ENCODE measurements around the gene GSTA5.
"Not testable (repeated sequence)": the region's sequence is repeated elsewhere in the genome, so short reads cannot be mapped to it uniquely, and the experiment has no call there.

The GSTA5 gene

DNA sequence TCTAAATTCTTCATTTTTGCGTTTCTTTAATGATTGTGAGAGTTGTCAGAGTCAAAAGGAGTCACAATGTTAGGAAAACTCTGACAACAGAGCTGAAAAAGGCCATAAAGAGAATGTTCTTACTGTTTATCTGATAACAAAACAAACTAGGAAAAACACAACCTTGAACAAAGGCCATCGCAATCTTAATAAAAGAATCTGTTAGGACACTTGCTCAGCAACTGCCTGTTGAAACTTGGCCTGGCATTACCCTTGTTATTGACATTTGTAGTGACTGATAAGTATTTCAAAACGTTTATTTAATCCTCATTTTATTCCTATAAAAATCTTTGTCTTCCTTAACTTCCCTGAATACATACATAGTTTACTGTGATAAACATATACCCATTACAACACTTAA is 52.7 kb downstream of the GSTA5 start:
- DNase-seq: no peak

DNA sequence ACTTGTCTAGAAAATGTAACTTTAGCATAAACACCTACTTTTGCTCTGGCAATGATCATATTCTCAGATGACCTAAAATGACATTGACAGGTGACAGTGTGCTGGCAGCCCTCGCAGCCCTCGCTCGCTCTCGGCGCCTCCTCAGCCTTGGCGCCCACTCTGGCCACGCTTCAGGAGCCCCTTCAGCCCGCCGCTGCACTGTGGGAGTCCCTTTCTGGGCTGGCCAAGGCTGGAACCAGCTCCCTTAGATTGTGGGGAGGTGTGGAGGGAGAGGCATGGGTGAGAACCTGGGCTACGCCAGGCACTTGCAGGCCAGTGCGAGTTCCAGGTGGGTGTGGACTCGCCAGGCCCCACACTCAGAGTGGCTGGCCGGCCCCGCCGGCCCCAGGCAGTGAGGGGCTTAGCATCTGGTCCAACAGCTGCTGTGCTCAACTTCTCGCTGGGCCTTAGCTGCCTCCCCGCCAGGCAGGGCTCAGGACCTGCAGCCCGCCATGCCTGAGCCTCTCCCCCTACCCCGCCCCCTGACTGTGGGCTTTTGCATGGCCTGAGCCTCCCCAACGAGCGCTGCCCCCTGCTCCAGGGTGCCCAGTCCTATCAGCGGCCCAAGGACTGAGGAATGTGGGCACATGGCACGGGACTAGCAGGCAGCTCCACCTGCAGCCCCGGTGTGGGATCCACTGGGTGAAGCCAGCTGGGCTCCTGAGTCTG is 54.2 kb downstream of the GSTA5 start:
- no peak for DNase-seq

DNA sequence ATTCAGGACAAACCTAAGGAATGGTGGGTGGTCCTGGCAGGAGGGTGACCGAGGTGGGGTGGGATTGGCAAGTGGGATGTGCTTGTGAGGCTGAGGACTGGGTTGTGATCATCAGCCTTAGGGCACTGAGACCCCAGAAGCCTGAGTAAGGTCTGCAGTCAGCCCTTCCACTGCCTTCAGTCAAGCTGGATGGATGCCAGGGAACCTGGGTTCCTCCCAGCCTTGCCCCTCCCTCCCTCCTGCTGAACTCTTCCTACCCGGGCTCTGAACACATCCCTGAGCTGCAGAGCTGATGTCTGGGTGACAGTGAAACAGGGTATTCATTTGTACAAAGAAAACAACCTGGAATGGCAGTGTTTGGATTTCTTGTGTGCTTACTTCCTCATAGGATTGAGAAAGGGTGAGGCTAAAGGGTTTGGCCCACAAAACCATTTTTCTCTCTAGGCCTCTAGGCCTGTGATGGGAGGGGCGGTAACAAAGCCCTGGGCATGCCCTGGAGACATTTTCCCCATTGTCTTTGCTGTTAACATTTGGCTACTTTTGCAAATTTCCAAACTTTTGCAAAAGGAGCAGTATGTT is 57.8 kb downstream of the GSTA5 start:
- not testable (repeated sequence) for DNase-seq

DNA sequence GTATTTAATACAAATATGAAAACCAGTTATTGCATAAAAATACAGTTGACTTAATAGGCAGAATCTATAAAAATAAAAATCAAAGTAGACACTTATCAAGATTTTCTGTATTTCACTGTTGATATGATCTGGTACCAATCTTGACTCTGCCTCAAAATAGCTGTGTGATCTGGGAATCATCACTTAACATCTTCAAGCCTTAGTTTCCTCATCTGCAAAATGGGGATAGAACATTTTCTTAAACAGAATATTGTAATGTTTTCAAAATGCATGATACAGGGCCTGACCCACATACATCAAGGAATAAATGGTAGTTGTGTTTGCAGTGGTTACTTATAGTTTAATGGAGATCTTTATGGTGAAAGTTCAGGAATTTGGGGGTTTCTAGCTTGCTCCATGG is 58.4 kb downstream of the GSTA5 start:
- DNase-seq: not testable (repeated sequence)

Data from hematopoietic multipotent progenitor cell treated with erythropoietin and hydrocortisone succinate and interleukin-3 and kit ligand, for 8 days (in vitro differentiated cells).